H1 (cell line): ENCODE measurements around the gene PLPPR3.

Experiments
- CHD2 ChIP-seq: IDR thresholded peaks from 2 replicates; pipeline ENCODE4 v1.6.1; 2012; ENCODE audit warnings: low read length, improper control_type of control experiment
- CTCF ChIP-seq, 3 experiments: IDR thresholded peaks; 1 replicate in 2 of 3; 2 replicates in 1 of 3; pipeline versions ENCODE4 v1.5.1 to v1.6.1; 2011; ENCODE audit warnings: low read length in 3 of 3, mild to moderate bottlenecking in 3 of 3, inconsistent platforms in 2 of 3, low read depth in 1 of 3, moderate library complexity in 1 of 3; ENCODE audit not compliant: insufficient read depth in 1 of 3; ENCODE audit errors: control extremely low read depth in 1 of 3
- EZH2 ChIP-seq: fragments of 200-600 bp; sonication (generic); IDR thresholded peaks from 2 replicates; pipeline ENCODE4 v1.7.1; 2012; ENCODE audit warnings: low read depth, mild to moderate bottlenecking, moderate library complexity, low read length, inconsistent platforms; ENCODE audit not compliant: severe bottlenecking
- FOSL1 ChIP-seq: IDR thresholded peaks from 2 replicates; pipeline ENCODE4 v1.6.1; 2011; ENCODE audit warnings: mild to moderate bottlenecking, low read depth, low read length, moderate library complexity; ENCODE audit not compliant: insufficient read depth
- MAX ChIP-seq: IDR thresholded peaks from 2 replicates; pipeline ENCODE4 v1.6.1; 2012; ENCODE audit warnings: inconsistent platforms
- POLR2A ChIP-seq, 2 experiments: IDR thresholded peaks; 1 replicate in 1 of 2; 2 replicates in 1 of 2; pipeline ENCODE4 v1.6.1; 2011; ENCODE audit warnings: low read depth in 2 of 2, low read length in 2 of 2, mild to moderate bottlenecking in 2 of 2; ENCODE audit errors: control extremely low read depth in 1 of 2
- POLR2AphosphoS5 ChIP-seq: IDR thresholded peaks from 2 replicates; pipeline ENCODE4 v1.6.1; 2011; ENCODE audit warnings: low read depth, low read length
- RAD21 ChIP-seq, 2 experiments: IDR thresholded peaks in 1 of 2; conservative IDR thresholded peaks in 1 of 2; 2 replicates each; pipeline ENCODE4 v1.6.1; 2011; ENCODE audit warnings: low read depth in 2 of 2, low read length in 2 of 2, improper control_type of control experiment in 1 of 2, inconsistent platforms in 1 of 2, mild to moderate bottlenecking in 1 of 2, moderate library complexity in 1 of 2
- RFX5 ChIP-seq: IDR thresholded peaks from 2 replicates; pipeline ENCODE4 v1.6.1; 2011; ENCODE audit warnings: low read depth, low read length, improper control_type of control experiment, borderline replicate concordance
- SP1 ChIP-seq: IDR thresholded peaks from 2 replicates; pipeline ENCODE4 v1.6.1; 2011; ENCODE audit warnings: low read depth, low read length
- SUZ12 ChIP-seq: fragments of 200-600 bp; sonication (generic); IDR thresholded peaks from 2 replicates; pipeline ENCODE4 v1.6.1; 2012; ENCODE audit warnings: mild to moderate bottlenecking, inconsistent platforms, low read length, moderate library complexity, mixed read lengths
- TCF12 ChIP-seq: IDR thresholded peaks from 2 replicates; pipeline ENCODE4 v1.6.1; 2011; ENCODE audit warnings: low read depth, mild to moderate bottlenecking, low read length

- TF ChIP-seq RFX5 (no peak), SP1 (no peak), CTCF (IDR thresholded peaks at IDR 0.05; ENCODE audit: control extremely low read depth in 1 of 3, insufficient read depth in 1 of 3, low read depth in 1 of 3, low read length in 3 of 3) (no peak), MAX (no peak), SUZ12 (no peak), POLR2AphosphoS5 (no peak), POLR2A (IDR thresholded peaks at IDR 0.05; ENCODE audit: control extremely low read depth in 1 of 2, low read depth in 2 of 2, low read length in 2 of 2) (no peak), EZH2 (no peak), TCF12 (no peak), FOSL1 (no peak), RAD21 (IDR thresholded peaks at IDR 0.05 in 1 of 2, conservative IDR thresholded peaks at IDR 0.05 in 1 of 2; ENCODE audit: low read depth in 2 of 2, low read length in 2 of 2) (no peak), CHD2 (no peak)
Measured at GRCh38 chr19:795073-795611, 26.6 kb downstream of the PLPPR3 start.
